CD4-positive, alpha-beta T cell treated with Interferon gamma for 1 hour (primary cell): ENCODE measurements around the gene P2RY8.
"Not testable (repeated sequence)": the region's sequence is repeated elsewhere in the genome, so short reads cannot be mapped to it uniquely, and the experiment has no call there.

Experiments used
- DNase-seq: peaks from one replicate; pipeline ENCODE4 v3.0.0-alpha.2; 2020

The P2RY8 gene

DNA sequence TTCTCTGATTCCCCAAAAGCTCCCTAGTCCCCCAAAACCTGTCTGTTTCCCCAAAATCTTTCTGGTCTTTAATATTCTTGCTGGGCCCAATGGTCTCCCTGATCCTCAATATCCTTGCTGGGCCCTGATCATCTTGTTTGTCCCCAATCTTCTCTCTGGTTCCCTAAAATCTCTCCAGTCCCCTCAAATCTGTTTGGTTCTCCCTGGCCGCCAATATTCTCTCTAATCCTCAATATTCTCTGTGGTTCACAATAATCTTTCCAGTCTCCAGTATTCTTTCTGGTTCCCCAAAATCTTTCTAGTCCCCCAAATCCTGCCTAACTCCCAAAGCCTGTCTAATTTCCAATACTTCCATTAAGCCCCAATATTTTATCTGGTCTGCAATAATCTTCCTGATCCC lies 18.5 kb downstream of the P2RY8 start:
- DNase-seq: no peak

DNA sequence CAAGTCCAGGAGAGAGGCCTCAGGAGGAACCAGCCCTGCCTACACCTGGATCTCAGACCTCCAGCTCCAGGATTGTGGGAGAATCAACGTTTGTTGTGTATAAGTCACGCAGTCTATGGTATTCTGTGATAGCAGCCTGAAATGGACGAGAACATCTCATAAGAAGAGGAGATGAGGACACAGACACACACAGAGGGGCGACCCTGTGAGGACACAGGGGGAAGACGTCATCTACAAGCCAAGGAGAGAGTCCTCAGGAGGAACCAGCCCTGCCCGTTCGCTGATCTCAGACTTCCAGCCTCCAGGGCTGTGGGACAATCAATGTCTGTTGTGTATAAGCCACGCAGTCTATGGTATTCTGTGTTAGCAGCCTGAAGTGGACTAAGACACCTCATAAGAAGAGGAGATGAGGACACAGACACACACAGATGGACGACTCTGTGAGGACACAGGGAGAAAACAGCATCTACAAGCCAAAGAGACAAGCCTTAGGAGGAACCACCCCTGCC lies 20.3 kb downstream of the P2RY8 start:
- no peak for DNase-seq

DNA sequence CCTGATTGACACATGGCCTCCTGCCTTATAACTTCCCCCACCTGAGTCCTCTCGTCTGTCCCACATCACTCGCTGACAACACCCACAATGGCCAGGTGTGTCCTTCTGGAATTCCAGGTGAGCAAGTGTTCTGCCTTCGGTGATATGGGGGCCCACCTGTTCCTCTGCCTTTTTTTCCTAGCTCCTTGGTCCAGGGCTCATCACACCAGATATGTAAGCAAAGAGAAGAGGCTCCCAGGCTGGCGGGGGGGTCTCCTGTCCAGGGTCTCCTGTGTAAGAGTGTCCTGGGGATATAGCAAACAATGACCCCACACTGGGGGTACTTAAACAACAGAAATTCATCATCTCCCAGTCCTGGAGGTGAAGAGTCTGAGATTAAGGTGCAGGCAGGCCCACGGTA lies 25.2 kb downstream of the P2RY8 start:
- DNase-seq: no peak

DNA sequence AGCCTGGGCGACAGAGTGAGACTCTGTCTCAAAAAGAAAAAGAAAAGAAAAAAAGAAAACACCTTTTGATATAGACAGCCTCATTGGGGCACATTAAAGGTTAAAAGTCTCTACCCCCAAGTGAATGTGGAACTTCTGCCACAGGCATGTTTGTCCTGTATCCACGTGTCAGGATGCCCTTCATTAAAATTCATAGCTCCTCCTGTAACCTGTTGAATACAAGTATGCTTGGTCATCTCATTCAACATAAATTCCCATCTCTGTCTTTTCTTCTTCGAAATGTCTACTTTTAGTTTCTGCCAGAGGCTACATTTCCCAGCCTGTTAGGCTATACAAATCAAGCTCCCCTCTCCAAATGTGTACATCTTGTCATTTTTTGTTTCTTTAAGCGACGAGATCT lies 25.8 kb downstream of the P2RY8 start:
- DNase-seq: no peak

DNA sequence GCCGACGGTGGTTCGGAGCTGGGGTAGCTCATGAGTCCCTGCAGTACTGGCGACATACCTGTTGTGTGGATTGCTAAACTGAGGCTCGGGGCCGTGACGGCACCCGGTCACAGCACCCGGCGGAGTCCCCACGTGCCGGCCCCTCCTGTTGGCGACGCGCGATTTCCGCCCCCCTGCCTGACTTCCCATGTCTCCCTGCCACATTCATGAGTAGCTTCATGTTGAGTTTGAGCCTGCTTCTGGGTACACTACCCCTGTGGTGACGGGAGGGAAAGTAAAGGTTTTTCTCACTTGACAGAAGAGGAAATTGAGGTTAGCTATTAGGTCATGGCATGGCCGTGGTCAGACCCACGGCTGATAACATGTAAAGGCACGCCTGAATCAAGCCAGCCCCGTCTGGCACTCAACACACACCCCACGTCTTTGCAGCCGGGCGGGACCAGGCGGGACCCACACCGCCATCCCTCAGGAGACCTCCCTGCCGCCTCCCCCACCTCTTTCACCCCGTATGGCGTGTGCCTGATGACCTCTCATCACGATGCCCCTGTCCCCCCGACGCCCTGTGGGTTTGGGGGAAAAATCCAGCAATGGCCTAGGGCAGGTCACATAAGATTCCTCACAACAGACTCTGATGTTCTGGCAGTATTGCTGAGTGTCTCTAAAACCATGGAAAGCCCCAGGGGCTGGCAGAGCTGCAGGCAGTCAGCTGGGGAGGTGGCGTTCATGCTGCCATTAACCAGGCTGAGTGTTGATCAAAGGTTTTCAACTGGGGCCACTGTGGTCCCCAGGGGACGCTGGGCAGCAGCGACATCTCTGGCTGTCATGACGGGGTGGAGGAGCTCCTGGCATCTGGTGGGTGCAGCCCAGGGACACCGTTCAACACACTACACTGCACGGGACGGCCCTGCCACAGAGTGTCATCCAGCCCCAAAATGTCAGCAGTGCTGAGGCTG lies 29.2 kb downstream of the P2RY8 start:
- DNase-seq: peak; percentile 68

DNA sequence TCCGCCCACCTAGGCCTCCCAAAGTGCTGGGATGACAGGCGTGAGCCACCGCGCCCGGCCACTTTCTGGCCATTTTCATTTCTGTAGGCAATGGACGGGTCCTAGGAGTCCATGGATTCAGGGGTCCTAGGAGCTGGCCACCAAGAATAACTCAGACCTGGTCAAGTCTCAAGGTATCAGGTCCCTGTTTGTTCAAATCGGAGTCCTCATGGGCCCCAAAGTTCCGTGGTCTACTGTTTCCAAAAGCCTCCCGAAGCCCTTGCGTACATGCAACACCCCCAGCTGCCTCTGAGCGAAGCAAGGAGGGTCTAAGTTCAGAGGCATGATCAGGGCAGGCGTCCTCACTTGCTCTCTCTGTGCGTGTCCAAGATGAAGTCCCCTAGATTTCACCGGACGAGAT lies 30.1 kb downstream of the P2RY8 start:
- no peak for DNase-seq

DNA sequence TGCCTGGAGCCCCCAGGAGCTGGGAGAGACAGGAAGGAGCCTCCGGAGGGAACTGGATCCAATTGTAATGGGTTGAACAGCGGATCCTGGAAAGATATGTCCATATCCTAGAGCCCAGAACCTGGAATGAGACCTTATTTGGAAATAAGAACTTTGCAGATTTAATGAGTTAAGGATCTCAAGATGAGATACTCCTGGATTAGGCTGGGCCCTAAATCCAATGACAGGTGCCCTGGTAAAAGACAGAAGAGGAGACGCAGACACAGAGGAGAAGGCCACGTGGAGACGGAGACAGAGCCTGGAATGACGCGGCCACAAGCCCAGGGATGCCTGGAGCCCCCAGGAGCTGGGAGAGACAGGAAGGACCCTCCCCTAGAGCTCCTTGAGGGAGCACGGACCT lies 34.1 kb downstream of the P2RY8 start:
- no peak for DNase-seq

DNA sequence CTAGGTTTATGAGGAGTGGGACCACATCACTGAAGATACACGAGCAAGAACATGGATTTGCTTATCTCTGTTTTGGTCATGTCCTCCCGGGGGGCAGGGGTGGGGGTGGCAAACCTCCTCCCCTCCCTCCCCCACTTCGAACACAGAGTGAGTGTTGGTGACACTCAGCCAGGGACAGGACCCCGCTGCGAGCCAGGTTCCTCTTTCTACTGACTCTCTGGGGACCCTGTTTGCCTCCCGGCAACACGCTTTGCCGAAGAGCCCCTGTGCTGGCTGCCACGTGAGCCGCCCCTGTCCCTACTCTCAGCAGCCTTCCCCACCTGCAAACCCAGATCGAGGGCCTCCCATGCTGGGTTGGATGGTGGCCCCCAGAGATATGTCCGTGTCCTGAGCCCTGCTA lies 34.7 kb downstream of the P2RY8 start:
- peak; percentile 84 for DNase-seq

DNA sequence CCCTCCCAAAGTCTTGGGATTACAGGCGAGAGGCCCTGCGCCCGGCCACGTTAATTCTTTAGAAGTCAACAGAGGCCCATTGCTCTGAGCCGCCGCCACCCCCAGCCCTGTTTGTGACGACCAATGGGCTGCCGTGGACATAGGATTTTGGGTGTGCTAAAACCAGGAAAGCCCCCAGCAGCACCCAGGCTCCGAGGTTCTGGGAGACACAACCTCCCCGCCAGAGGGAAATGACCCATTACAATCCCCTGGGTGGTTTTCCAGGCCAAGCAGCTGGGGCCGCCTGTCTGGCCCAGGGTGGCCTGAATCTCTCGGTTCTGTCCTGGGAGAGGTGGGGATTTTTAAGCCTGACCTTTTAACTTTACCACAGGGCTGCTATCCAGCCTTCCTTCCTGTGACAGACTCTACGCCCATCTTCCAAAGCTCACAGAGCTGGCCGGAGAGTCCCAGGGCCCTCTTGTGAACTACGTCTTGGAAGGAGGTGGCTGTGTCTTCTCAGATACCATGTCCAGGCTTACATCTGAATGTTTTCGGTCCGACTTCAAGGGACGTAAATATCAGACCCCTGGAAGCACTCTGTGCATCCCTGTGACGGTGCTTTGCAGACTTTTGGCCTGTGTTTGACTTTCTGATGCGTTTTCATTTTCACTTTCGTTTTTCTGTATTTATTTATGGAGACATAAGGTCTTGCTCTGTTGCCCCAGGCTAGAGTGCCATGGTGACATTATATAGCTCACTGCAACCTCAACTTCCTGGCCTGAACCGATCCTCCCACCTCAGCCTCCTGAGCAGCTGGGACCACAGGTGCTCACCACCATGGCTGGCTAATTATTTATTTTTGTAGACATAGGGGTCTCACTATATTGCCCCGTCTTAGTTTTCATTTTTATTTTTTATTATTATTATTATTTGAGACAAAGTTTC lies 36.0 kb downstream of the P2RY8 start:
- DNase-seq: peak; percentile 65

DNA sequence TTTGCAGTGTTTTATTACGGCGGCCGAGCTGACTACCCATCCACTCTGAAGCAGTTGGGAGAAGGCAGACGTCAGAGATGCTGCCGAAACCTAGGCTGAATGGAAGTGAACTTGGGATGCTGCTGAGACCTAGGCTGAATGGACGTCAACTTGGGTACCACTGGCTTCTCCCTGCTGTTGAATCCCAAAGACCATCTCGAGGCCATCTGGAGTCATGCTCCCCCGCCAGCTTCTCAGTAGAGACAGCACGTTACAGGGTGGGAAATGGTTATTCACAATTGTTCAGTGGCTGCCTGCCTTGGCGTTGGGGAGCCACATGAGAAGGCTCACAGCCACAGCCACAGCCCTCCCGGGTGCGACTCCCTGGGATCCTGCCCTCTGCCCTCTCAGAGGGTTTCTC lies 40.9 kb downstream of the P2RY8 start:
- no peak for DNase-seq

DNA sequence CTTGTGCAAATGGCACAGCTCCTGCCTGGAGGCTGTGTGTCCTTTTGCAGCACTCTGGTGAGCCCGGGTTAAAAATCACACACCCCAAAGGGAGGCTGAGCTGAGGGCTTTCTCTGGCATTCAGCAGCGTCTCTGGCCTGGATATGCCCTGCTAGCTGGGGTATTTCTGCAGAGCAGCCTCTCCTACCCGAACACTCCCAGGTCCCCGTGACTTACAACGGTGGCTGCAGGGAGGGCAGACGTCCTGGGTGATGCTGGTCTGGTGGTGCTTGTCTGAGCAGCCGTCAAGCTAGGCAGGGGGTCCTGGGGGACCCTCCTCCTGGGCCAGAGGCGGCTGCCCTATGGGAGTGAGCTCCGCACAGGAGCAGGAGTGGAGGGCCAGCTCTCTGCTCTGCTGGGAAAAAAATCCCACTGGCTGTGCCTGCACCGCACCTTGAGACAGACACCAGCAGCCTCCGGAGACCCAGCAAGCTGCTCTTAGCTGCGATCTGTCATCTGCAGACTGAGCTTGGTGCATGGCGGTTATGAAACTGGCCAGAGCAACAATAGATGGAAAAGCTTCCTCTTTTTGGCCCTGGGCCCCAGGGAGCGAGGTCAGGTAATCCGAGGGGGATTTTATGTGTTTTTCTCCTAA lies 43.0 kb downstream of the P2RY8 start:
- DNase-seq: peak; percentile 53

DNA sequence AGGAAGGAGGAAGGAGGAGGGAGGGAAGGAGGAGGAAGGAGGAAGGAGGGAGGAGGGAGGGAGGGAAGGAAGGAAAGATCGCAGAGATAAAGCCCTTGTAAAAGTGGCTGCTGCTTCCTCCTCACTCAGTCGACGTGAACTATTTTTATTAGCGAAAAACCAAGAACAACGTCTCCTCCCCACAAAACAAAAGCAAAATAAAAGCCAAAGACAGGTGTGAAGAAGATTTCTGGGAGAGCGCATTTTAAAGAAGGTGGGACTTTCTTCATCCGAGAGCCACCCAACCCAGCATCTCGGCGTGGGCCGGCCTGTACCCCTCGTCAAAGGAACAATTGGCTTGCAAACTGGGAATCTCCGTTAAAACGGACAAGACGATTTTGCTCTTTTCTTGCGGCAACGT lies 43.6 kb downstream of the P2RY8 start:
- no peak for DNase-seq

DNA sequence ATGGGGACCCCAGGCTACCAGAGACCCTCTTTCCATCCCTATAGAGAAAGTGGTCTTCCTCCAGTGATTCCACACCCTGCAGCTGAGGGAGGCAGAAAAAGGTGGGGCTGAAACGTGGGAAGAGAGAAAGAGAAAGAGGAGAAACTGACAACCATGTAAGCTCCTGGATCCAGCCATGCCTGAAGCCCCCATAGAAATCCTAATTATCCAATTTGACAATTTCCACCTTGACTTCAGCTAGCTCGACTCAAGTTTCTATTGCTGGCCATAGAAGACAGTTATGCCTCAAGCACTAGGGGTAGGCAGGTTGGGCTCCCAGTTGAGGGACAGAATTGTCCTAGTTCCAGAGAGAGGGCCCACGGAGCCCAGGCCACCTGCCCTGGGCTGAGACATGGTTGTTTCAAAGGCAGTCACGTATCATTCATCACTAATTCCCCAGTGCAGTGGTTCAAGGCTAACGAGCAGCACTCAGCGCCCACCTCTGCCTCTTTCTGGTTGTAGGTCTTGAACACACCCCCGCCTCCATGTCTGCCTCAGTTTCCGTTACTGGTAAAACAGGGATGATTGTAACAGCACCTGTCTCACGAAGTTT lies 44.5 kb downstream of the P2RY8 start:
- no peak for DNase-seq

DNA sequence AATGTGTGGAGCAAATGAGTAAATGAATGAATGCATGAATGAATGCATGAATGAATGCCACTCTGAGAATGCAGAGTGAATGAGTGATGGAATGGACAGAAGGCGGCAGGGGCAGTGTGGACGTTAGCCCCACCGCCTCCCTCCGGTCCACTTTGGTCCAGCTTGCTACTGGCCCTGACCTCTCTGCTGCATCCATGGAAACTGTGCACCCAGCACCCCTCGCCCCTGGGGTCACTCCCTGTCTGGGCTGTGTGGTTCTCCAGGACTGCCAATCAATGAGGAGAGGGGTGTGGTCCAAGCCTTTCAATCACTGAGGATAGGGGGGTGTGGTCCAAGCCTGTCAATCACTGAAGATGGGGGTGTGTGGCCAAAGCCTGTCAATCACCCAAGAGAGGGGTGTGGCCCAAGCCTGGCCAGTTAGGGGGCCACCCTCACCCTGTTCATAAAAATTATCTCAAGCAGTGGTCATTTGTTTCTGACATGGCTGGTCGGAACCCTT lies 45.1 kb downstream of the P2RY8 start:
- peak; percentile 63 for DNase-seq

DNA sequence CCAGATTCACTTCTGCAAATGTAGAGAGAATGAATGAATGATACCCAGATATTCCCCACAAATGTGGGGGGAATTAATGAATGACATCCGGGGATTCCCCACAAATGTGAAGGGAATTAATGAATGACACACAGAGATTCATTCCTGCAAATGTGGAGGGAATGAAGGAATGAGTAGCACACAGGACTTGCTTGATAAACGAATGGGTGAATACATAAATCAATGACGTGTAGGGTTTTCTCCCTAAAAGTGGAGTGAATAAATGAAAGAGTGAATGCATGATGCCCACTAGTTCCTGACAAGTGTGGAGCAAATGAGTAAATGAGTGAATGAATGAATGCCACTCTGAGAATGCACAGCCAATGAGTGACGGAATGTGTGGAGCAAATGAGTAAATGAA lies 45.7 kb downstream of the P2RY8 start:
- not testable (repeated sequence) for DNase-seq

DNA sequence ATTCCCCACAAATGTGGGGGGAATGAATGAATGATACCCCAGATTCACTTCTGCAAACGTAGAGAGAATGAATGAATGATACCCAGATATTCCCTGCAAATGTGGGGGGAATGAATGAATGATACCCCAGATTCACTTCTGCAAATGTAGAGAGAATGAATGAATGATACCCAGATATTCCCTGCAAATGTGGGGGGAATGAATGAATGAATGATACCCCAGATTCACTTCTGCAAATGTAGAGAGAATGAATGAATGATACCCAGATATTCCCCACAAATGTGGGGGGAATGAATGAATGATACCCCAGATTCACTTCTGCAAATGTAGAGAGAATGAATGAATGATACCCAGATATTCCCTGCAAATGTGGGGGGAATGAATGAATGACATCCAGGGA lies 46.3 kb downstream of the P2RY8 start:
- DNase-seq: not testable (repeated sequence)

DNA sequence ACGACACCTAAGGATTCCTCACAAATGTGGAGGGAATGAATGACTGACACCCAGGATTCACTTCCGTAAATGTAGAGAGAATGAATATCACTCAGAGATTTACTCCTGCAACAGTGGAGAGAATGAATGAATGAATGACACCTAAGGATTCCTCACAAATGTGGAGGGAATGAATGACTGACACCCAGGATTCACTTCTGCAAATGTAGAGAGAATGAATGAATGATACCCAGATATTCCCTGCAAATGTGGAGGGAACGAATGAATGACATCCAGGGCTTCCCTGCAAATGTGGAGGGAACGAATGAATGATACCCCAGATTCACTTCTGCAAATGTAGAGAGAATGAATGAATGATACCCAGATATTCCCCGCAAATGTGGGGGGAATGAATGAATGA lies 47.6 kb downstream of the P2RY8 start:
- not testable (repeated sequence) for DNase-seq

DNA sequence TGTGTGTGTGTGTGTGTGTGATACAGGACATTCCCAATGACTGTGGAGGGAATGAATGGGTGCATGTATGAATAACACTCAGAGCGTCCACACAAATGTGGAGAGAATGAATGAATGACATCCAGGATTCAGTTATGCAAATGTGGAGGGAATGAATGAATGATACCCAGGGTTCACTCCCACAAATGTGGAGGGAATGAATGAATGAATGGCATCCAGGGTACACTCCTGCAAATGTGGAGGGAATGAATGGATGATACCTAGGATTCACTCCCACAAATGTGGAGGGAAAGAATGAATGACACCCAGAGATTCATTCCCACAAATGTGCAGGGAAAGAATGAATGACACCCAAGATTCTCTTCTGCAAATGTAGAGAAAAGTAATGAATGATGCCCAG lies 48.2 kb downstream of the P2RY8 start:
- no peak for DNase-seq

DNA sequence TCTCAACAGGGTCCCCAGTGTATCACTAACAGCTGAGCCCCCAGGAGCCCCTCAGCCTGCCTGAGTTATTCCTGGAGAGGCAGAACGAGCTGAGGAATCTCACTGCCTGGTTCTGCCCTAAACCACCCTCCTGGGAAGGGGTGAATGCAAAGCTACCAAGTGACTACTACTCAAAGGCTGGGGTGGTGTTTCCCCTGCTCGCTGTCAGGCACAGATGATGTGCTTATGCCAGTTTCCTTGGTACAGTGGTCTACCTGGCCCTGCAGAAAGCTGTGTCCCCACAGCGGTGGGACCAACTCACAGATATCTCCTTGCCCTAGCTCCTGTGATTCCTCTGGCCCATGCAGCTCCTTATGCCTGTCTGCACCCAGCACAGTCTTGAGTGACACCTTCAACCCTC lies 48.8 kb downstream of the P2RY8 start:
- no peak for DNase-seq

DNA sequence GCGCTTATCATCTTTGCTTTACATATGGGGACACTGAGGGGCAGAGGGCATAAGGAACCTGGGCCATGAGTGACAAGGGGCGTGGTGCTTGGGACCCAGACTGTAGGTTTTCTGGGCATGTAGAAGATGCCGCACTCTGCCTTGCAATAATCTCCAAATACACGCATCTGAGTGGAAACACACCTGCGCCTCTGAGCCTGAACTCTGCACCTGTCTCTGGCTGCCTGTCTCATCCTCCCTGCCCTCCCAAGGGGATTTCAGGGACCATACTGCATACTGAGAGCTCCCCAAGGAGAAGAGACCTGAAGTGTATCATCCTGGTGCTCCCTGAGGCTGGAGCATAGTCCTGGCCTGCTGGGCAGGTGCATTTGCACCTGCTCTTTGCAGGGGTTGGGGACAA lies 49.6 kb downstream of the P2RY8 start:
- DNase-seq: no peak

DNA sequence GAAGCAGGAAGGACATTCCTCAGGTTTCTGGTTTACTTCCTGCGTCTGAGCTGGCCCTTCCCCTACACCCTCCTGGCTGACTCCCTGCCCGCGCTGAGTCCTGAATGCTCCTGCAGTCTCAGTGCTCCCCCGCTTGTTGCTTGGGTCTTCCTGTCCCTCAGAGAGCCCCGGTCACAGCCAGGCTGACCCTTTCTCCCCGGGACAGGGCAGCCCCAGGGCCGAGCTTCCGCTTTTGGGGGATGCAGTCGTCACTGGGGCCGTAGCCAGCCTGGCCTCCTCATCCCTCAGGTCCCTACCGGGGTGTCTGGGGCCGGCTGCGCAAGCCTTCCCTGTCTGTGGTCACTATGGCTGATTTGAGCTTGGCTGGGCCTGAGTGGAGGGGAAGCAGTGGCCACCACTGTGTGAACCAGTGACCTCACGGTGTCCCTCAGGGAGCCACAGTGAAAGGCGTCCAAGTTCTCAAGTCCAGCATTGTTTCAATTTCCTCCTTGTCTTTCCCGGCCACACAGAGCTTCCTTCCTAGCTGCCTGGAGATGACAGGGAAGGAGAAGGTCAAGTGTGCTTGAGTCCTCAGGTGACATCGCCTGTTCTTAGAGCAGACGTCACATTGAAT lies 50.1 kb downstream of the P2RY8 start:
- no peak for DNase-seq

DNA sequence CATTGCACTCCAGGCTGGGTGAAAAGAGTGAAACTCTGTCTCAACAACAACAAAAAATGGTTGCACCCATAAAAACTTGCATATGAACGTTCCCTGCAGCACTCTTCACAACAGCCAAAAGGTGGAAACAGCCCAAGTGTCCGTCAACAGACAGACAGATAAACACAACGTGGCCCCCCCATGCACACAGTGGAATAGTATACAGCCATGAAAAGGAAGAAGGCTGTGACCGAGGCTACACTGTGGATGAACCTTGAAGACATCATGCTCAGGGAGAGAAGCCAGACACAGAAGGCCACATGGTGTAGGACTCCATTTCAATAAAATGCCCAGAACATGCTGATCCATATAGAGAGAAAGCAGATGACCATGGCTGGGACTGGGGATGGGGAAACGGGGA lies 50.8 kb downstream of the P2RY8 start:
- no peak for DNase-seq
